ENCODE data around the gene SEL1L3. TPM values are rescaled to one million over a fixed set of nuclear protein-coding genes. Genes with fewer than 3 reads are reported as not detected.

Gene SEL1L3
- total and polyA plus RNA-seq, 7 donors, result 3.5 to 65.6 (median 8.1) TPM

GRCh38 chr4:25852103-25852502 is 10.7 kb downstream of the SEL1L3 start:
- no peak overlapping the region for H3K4me3 ChIP-seq
- no peak overlapping the region for H3K27ac ChIP-seq
- H3K9me3 ChIP-seq, result no peaks in the 10 kb centered on the region
- no peak for TF ChIP-seq EP300 (IDR thresholded peaks at IDR 0.05)
- no peak for TF ChIP-seq CTCF (IDR thresholded peaks at IDR 0.05)
- TF ChIP-seq POLR2AphosphoS5 (IDR thresholded peaks at IDR 0.05), result no peak
- 76 to 93% methylated on average over 3 of the region's 3 CpGs for WGBS, 2 donors
- no peaks in the 10 kb centered on the region for H3K27me3 ChIP-seq
- no peaks in the 10 kb centered on the region for H3K36me3 ChIP-seq
- no peak for DNase-seq
- intact Hi-C loops (cut with DNase I), result no loop called here
- no peaks in the 10 kb centered on the region for H3K4me1 ChIP-seq

GRCh38 chr4:25847329-25847728 is 15.5 kb downstream of the SEL1L3 start:
- no peaks in the 10 kb centered on the region for H3K4me1 ChIP-seq
- intact Hi-C loops (cut with DNase I), result no loop called here
- no peak overlapping the region for H3K27ac ChIP-seq
- TF ChIP-seq CTCF (IDR thresholded peaks at IDR 0.05) (no peak), POLR2A (IDR thresholded peaks at IDR 0.05) (no peak)
- no peak overlapping the region for H3K4me3 ChIP-seq
- no peaks in the 10 kb centered on the region for H3K27me3 ChIP-seq
- H3K36me3 ChIP-seq, result no peaks in the 10 kb centered on the region
- no peak for DNase-seq
- WGBS, 2 donors, result 92 to 93% methylated on average over 7 of the region's 7 CpGs
- H3K9me3 ChIP-seq, result no peaks in the 10 kb centered on the region

GRCh38 chr4:25845841-25846653 is 16.7 kb downstream of the SEL1L3 start:
- WGBS, 2 donors, result 95% methylated on average over 12 of the region's 12 CpGs
- H3K4me1 ChIP-seq, result no peaks in the 10 kb centered on the region
- no peak overlapping the region for H3K27ac ChIP-seq

GRCh38 chr4:25844961-25845712 is 17.7 kb downstream of the SEL1L3 start:
- Histone ChIP-seq H3K36me3 (no peaks in the 10 kb centered on the region), H3K4me1 (no peaks in the 10 kb centered on the region), H3K27me3 (no peaks in the 10 kb centered on the region), H3K27ac (no peak overlapping the region), H3K4me3 (no peak overlapping the region), H3K9me3 (no peaks in the 10 kb centered on the region)
- no peak for DNase-seq
- 89 to 94% methylated on average over 4 of the region's 4 CpGs for WGBS, 2 donors
- TF ChIP-seq POLR2AphosphoS5 (IDR thresholded peaks at IDR 0.05) (no peak), POLR2A (IDR thresholded peaks at IDR 0.05) (no peak), EP300 (IDR thresholded peaks at IDR 0.05) (no peak), CTCF (IDR thresholded peaks at IDR 0.05) (no peak)
- intact Hi-C loops (cut with DNase I), result no loop called here

More at GRCh38 chr4:25845841-25846653, 16.7 kb downstream of the SEL1L3 start:
- Histone ChIP-seq H3K4me3 (no peak overlapping the region), H3K36me3 (no peaks in the 10 kb centered on the region), H3K27me3 (no peaks in the 10 kb centered on the region), H3K9me3 (no peaks in the 10 kb centered on the region)
- DNase-seq, result no peak
- TF ChIP-seq EP300 (IDR thresholded peaks at IDR 0.05) (no peak), POLR2A (IDR thresholded peaks at IDR 0.05) (no peak), POLR2AphosphoS5 (IDR thresholded peaks at IDR 0.05) (no peak), CTCF (IDR thresholded peaks at IDR 0.05) (no peak)
- intact Hi-C loops (cut with DNase I), result no loop called here

All from sigmoid colon (tissue), 7 donors.